ENCODE data around the gene AFF3. TPM values are rescaled to one million over a fixed set of nuclear protein-coding genes. Genes with fewer than 3 reads are reported as not detected.

AFF3 gene
- total and polyA plus RNA-seq, 10 of the 15 experiments (the other 5 are each of a cell fraction or from before 2014, with no cell fraction given): 0.26 to 5.5 (median 3.0) TPM

- TF ChIP-seq ZNF687 (IDR thresholded peaks at IDR 0.05) (no peak), NR2F1 (conservative IDR thresholded peaks at IDR 0.05) (no peak), YBX1 (IDR thresholded peaks at IDR 0.05) (no peak), SREBF1 (IDR thresholded peaks at IDR 0.05; ENCODE audit: low read length) (no peak)
Measured at GRCh38 chr2:99772591-99773331, 369.6 kb downstream of the AFF3 start (continued).

- POLR2A ChIA-PET: no interaction called here
- no peak overlapping the region for H3K27ac ChIP-seq (ENCODE audit: control insufficient read depth, insufficient read depth)
- H3K9me3 ChIP-seq (replicated peaks; ENCODE audit: control insufficient read depth, insufficient read depth, low read length): no peaks in the 10 kb centered on the region
- H3K4me1 ChIP-seq (ENCODE audit: control insufficient read depth, insufficient read depth, low read length): no peaks in the 10 kb centered on the region
- ATAC-seq (no peak), DNase-seq (ENCODE audit: low read depth, low spot score) (no peak), FAIRE-seq (no peak)
- RAD21 ChIA-PET (ENCODE audit: unreplicated experiment): no interaction called here
- TF ChIP-seq GABPA (IDR thresholded peaks at IDR 0.05; ENCODE audit: low read depth): no peak
- no peak for TF ChIP-seq FOXK2 (IDR thresholded peaks at IDR 0.05)
- TF ChIP-seq ZNF24 (IDR thresholded peaks at IDR 0.05): no peak
- TF ChIP-seq HDAC6 (IDR thresholded peaks at IDR 0.05; ENCODE audit: unreplicated experiment): no peak
- TF ChIP-seq MAX (IDR thresholded peaks at IDR 0.05; ENCODE audit: low read depth, low read length): no peak
- no peak for TF ChIP-seq RAD21 (IDR thresholded peaks at IDR 0.05; ENCODE audit: insufficient read depth, low read depth, low read length)
- TF ChIP-seq IRF3 (IDR thresholded peaks at IDR 0.05): no peak
- no peak for TF ChIP-seq KDM1A (IDR thresholded peaks at IDR 0.05; ENCODE audit: borderline replicate concordance)
- TF ChIP-seq BRCA1 (IDR thresholded peaks at IDR 0.05; ENCODE audit: low read depth, low read length): no peak
- no peak for TF ChIP-seq POLR2AphosphoS5 (IDR thresholded peaks at IDR 0.05; ENCODE audit: low read length)
- TF ChIP-seq KLF5 (IDR thresholded peaks at IDR 0.05; ENCODE audit: partially characterized antibody): no peak
- no peak for TF ChIP-seq BMI1 (IDR thresholded peaks at IDR 0.05; ENCODE audit: borderline replicate concordance)
- no peak for TF ChIP-seq EZH2 (IDR thresholded peaks at IDR 0.05; ENCODE audit: borderline replicate concordance, control insufficient read depth, low read depth, low read length)
- 44% methylated on average over 13 of the region's 13 CpGs for WGBS (ENCODE audit: insufficient coverage, insufficient replicate concordance, low lambda C conversion rate, missing lambda C conversion rate)
- no peaks in the 10 kb centered on the region for H3K79me2 ChIP-seq (ENCODE audit: control insufficient read depth, insufficient read depth, low read length)
- CTCF ChIA-PET: no interaction called here
- H4K20me1 ChIP-seq (ENCODE audit: control insufficient read depth, insufficient read depth): no peaks in the 10 kb centered on the region
- no TSS peak for BruUV-seq (replicated peaks)
- H2AFZ ChIP-seq (ENCODE audit: control insufficient read depth, low read depth, low read length): no peak overlapping the region
- intact Hi-C loops (cut with micrococcal nuclease; ENCODE audit: unreplicated experiment) (no loop called here), in situ Hi-C loops (cut with MboI) (no loop called here)
- H3K4me3 ChIP-seq: no peak overlapping the region
- H3K36me3 ChIP-seq (ENCODE audit: control insufficient read depth in 2 of 2, insufficient read depth in 2 of 2, low read length in 1 of 2): no peaks in the 10 kb centered on the region
- SMC1A ChIA-PET (ENCODE audit: uncharacterized antibody, unreplicated experiment): interaction anchor here (1.3 kb wide), 1 partner anchor 15 kb away, joined by 3 read pairs; no protein-coding TSS in a partner anchor
- no peak overlapping the region for H3K4me2 ChIP-seq (ENCODE audit: control insufficient read depth, insufficient read depth)
- H3K9ac ChIP-seq (ENCODE audit: control insufficient read depth, insufficient read depth, low read length): no peak overlapping the region
- no peaks in the 10 kb centered on the region for H3K27me3 ChIP-seq (replicated peaks in 1 of 2; ENCODE audit: control insufficient read depth in 2 of 2, insufficient read depth in 2 of 2, low read length in 1 of 2)
Measured at GRCh38 chr2:99771681-99772333, 370.6 kb downstream of the AFF3 start.

All from GM12878 (cell line).